ENCODE data around the gene SELENOV.
A peak's percentile ranks its signal among the peaks of the same experiment; 100 is the strongest.

Gene SELENOV

GRCh38 chr19:39492225-39492624, 22.7 kb upstream of the SELENOV start:
- H3K4me3 ChIP-seq (ENCODE audit: low read depth, low read length), result no peak overlapping the region

DNA sequence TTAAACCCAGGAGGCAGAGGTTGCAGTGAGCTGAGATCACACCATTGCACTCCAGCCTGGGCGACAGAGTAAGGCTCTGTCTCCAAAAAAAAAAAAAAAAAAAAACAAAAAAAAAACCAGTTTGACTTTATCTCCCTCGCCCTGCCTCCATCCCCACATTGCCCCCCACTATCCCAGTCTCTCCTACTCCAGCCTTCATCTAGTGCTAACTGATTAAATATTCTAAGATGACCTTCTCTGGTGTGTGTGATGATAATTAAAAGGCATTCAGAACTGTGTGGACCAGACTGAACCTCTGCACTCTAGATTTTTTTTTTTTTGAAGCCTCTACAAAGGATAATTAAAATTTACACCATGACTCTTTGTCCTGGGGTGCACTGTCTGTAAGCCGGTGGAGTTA, 22.2 kb upstream of the SELENOV start:
- no peak overlapping the region for H3K4me3 ChIP-seq (ENCODE audit: low read depth, low read length)

DNA sequence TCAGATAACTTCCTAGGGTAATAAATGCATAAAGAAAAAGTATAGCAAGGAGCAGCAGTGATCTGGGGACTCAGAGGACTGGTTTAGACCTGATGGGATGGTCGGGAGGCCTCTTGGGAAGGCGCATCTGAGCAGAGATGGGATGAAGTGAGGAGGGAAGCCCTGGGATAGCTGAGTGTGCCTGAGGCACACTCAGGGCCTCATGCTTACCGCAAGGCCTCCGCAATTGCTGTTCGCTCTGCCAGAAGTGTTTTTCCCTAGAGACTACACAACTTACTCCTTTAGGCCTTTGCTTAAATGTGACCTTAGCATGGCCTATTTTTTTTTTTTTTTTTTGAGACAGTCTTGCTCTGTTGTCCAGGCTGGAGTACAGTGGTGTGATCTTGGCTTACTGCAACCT, 20.3 kb upstream of the SELENOV start:
- H3K4me3 ChIP-seq (ENCODE audit: low read depth, low read length), result no peak overlapping the region

GRCh38 chr19:39496063-39496462, 18.9 kb upstream of the SELENOV start:
- no peak overlapping the region for H3K4me3 ChIP-seq (ENCODE audit: low read depth, low read length)

DNA sequence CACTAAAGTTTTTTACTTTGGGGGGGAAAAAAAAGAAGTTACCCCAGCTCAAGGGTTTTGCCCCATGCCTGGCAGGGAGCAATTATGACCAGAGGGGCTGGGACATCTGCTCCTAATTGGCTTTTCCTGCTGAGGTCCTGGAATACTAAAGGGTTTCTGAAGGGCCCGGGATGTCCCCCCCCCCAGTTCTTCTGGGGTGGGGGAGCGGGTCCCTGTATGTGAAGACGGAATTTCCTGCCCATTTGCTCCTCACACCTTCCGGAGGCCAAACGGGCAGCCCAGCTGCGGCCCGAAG, 17.3 kb upstream of the SELENOV start:
- H3K4me3 ChIP-seq (ENCODE audit: low read depth, low read length), result peak overlapping the region; percentile 9

DNA sequence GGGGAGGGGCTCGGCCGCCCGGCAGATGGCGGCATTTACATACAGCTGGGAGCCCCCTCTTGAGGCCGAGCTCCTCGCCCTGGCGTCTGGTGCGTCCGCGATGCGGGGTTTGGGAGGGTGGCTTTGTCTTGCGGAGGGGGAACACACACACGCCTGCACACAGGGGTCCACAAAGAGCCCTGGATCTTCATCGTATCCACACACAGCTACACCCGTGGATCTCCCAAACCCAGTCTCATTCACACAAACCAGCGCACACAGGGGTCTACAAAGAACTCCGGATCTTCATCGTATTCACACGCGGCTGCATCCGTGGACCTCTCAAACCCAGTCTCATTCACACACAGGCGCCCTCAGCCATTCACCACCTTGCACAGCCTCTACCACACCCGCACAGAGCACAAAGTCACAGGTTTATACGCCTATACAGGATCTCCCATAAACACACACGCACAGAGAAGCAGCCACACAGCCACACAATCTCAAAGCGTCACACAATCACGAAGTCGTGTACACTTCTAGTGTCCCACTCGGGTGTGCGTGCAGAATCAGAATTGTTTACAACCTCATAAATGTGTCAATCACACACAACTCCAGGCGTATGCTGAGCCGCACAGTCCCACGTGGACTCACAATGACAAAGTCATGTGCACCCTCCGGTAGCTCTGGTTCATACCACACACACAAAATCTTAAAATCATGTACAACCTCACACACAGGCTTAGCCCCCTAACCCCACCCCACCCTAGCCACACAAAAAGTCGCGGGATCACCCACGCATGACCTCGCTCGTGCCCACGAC, 16.7 kb upstream of the SELENOV start:
- peak overlapping the region; percentile 9 for H3K4me3 ChIP-seq (ENCODE audit: low read depth, low read length)

- peak within 1 kb of the TSS; percentile 57 for H3K4me3 ChIP-seq (ENCODE audit: low read depth, low read length)
These were observed 15.9 kb upstream of the SELENOV start, which contains the start of gene DLL3 for GRCh38 chr19:39498798-39499642. TSS of gene DLL3 (plus strand) at chr19:39498947. CDS start at chr19:39498975, 28 bp downstream.

- H3K4me3 ChIP-seq (ENCODE audit: low read depth, low read length), result no peak overlapping the region
These were observed 15.0 kb upstream of the SELENOV start for GRCh38 chr19:39499932-39500331.

DNA sequence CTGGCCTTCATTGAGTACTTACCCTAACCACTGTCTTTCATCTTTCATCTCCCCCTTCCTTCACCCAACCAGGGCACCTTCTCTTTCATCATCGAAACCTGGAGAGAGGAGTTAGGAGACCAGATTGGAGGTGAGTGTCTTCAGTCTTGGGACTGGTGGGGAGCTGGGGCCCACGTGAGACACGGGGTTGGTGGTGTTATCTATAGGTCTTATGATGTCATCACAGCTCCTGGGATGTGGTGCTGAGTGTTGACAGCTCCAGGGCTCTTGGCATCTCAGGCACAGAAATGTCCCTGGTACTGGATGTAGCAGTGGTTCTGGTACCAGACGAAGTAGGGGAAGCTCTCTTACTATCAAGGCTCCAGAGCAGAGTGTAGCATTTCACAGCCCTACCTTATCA, 14.4 kb upstream of the SELENOV start:
- H3K4me3 ChIP-seq (ENCODE audit: low read depth, low read length), result no peak overlapping the region

DNA sequence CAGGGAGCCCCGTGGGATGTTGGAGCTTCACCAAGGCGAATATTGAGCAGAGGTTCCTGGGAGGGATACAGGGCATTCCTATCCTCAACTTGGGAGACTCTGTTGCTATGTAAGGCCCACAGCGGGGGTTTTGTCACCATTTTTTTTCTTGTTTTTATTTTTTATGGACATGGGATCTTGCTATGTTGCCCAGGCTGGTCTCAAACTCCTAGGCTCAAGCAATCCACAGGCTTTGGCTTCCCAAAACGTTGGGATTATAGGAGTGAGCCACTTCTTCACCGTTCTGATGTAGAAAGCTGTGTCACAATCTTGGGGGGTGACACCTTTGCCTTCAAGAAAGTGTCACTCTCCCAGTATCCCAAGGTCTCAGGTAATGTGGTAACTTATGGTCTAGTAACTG, 13.6 kb upstream of the SELENOV start:
- no peak overlapping the region for H3K4me3 ChIP-seq (ENCODE audit: low read depth, low read length)

- H3K4me3 ChIP-seq (ENCODE audit: low read depth, low read length), result no peak overlapping the region
These were observed 12.1 kb upstream of the SELENOV start for GRCh38 chr19:39502640-39503417.

GRCh38 chr19:39506598-39506943, 8.4 kb upstream of the SELENOV start:
- no peak overlapping the region for H3K4me3 ChIP-seq (ENCODE audit: low read depth, low read length)

DNA sequence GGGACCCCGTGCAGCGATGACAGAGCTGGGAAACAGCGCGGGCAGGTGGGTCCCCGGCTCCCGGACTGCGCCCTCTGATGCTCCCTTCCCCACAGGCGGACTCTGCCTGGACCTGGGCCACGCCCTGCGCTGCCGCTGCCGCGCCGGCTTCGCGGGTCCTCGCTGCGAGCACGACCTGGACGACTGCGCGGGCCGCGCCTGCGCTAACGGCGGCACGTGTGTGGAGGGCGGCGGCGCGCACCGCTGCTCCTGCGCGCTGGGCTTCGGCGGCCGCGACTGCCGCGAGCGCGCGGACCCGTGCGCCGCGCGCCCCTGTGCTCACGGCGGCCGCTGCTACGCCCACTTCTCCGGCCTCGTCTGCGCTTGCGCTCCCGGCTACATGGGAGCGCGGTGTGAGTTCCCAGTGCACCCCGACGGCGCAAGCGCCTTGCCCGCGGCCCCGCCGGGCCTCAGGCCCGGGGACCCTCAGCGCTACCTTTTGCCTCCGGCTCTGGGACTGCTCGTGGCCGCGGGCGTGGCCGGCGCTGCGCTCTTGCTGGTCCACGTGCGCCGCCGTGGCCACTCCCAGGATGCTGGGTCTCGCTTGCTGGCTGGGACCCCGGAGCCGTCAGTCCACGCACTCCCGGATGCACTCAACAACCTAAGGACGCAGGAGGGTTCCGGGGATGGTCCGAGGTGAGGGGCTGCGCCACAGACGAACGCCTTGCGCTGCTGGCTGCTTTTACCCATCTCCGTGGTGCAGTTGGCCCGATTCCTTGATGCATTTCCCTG, 7.8 kb upstream of the SELENOV start:
- peak overlapping the region; percentile 62 for H3K4me3 ChIP-seq (ENCODE audit: low read depth, low read length)

DNA sequence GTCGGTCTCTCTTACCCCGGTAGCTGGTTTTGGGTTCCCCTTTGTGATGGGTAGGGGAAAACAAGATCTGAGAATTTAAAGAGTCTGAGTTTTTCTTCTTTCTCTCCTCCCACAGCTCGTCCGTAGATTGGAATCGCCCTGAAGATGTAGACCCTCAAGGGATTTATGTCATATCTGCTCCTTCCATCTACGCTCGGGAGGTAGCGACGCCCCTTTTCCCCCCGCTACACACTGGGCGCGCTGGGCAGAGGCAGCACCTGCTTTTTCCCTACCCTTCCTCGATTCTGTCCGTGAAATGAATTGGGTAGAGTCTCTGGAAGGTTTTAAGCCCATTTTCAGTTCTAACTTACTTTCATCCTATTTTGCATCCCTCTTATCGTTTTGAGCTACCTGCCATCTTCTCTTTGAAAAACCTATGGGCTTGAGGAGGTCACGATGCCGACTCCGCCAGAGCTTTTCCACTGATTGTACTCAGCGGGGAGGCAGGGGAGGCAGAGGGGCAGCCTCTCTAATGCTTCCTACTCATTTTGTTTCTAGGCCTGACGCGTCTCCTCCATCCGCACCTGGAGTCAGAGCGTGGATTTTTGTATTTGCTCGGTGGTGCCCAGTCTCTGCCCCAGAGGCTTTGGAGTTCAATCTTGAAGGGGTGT, 7.1 kb upstream of the SELENOV start:
- peak overlapping the region; percentile 62 for H3K4me3 ChIP-seq (ENCODE audit: low read depth, low read length)

- no peak overlapping the region for H3K4me3 ChIP-seq (ENCODE audit: low read depth, low read length)
These were observed 6.3 kb upstream of the SELENOV start for GRCh38 chr19:39508629-39509028.

- no peak overlapping the region for H3K4me3 ChIP-seq (ENCODE audit: low read depth, low read length)
These were observed 5.7 kb upstream of the SELENOV start for GRCh38 chr19:39509233-39509632.

GRCh38 chr19:39512988-39513387, 2.0 kb upstream of the SELENOV start:
- H3K4me3 ChIP-seq (ENCODE audit: low read depth, low read length), result no peak overlapping the region

DNA sequence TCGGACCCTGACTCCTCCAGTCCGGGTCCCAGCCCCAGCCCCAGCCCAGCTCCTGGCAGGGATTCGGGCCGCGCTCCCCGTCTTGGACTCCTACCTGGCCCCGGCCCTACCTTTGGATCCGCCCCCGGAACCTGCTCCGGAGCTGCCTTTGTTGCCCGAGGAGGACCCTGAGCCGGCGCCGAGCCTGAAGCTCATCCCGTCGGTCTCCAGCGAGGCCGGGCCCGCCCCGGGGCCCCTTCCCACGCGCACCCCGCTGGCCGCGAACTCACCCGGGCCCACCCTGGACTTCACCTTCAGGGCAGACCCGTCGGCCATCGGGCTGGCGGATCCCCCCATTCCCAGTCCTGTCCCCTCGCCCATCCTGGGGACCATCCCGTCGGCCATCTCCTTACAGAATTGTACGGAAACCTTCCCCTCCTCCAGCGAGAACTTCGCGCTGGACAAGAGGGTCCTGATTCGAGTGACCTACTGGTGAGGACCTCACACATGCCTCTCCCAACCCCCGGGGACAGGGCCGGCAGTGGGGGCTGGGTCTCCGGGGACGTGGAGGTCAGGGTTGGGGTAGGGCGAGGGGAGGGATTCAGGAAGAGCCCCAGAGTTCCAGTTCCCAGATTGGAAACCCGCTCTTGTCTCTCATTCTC, 732 bp downstream of the SELENOV start:
- H3K4me3 ChIP-seq (ENCODE audit: low read depth, low read length), result peak overlapping the region; percentile 82

DNA sequence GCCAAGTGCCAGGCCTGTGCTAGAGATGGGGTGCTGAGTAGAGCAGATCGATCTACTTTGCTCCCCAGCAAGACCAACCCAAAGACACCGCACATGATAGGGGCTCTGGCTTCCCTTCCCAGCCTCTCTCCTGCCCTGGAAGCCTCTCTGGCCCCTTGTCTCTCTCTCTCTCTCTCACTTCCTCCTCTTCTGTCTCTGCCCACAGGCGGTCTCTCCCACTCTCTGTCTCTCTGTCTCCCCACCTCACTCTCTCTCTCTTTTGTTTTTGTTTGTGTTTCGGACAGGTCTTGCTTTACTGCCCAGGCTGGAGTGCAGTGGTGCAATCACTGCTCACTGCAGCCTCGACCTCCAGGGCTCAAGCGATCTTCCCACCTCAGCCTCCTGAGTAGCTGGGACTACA, 1.3 kb downstream of the SELENOV start:
- peak overlapping the region; percentile 82 for H3K4me3 ChIP-seq (ENCODE audit: low read depth, low read length)

DNA sequence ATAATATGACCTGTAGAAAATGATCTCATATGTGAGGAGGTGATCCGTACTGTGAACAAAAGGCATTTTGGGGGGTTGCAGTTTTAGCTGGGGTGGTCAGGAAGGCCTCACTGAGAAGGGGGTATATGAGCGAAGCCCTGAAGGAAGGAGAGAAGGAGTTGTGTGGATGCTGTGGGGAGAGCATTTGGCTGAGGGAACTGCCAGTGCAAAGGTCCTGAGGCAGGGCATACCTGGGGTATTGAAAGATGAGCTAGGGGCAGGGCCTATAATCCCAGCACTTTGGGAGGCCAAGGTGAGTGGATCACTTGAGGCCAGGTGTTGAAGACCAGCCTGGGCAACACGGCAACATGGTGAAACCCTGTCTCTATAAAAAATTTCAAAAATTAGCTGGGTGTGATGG, 2.5 kb downstream of the SELENOV start:
- no peak overlapping the region for H3K4me3 ChIP-seq (ENCODE audit: low read depth, low read length)
